Chondrocyte (in vitro differentiated cells): Measurements from ENCODE around the gene DNM2. TPM values are rescaled to one million over a fixed set of nuclear protein-coding genes. Genes with fewer than 3 reads are reported as not detected.

Source experiments
- DNase-seq: peaks from one replicate; pipeline ENCODE4 v3.0.0; 2021; ENCODE audit warnings: mixed read lengths, low spot score
- H3K27ac Mint-ChIP-seq: one replicate; pipeline ENCODE4 v1.8.0; 2021; ENCODE audit warnings: mild to moderate bottlenecking, moderate library complexity, mixed read lengths; ENCODE audit not compliant: unreplicated experiment
- H3K27me3 Mint-ChIP-seq: 2 replicates; pipeline ENCODE4 v1.8.0; 2021; ENCODE audit warnings: low read depth, mixed read lengths
- H3K36me3 Mint-ChIP-seq: 2 replicates; pipeline ENCODE4 v1.8.0; 2021; ENCODE audit warnings: low read depth, mixed read lengths
- H3K4me1 Mint-ChIP-seq: 2 replicates; pipeline ENCODE4 v1.8.0; 2021; ENCODE audit warnings: low read depth, mild to moderate bottlenecking, mixed read lengths
- H3K4me3 Mint-ChIP-seq: one replicate; pipeline ENCODE4 v1.8.0; 2021; ENCODE audit warnings: mild to moderate bottlenecking, moderate library complexity, mixed read lengths; ENCODE audit not compliant: unreplicated experiment
- H3K9me3 Mint-ChIP-seq: 2 replicates; pipeline ENCODE4 v1.8.0; 2021; ENCODE audit warnings: low read depth, mixed read lengths
- CTCF ChIP-seq: fragments of 200-600 bp; sonication (generic); IDR thresholded peaks from 2 replicates; pipeline ENCODE4 v1.5.0; 2021; ENCODE audit warnings: antibody characterized with exemption, mild to moderate bottlenecking, moderate library complexity
- total RNA-seq: library from RNA; stranded (reverse); gene quantifications from 3 replicates; pipeline ENCODE4 v1.2.1, GENCODE V29; 2021

Gene DNM2
- total RNA-seq, 1 donor from 2014 or later = 116 TPM

GRCh38 chr19:10725415-10725814 is 7.5 kb downstream of the DNM2 start:
- H3K27ac Mint-ChIP-seq = peak overlapping the region; percentile 38
- no peak for TF ChIP-seq CTCF
- H3K9me3 Mint-ChIP-seq = no peaks in the 10 kb centered on the region
- no peaks in the 10 kb centered on the region for H3K27me3 Mint-ChIP-seq
- H3K36me3 Mint-ChIP-seq = peaks cover 1% of the 10 kb centered on the region
- no peak overlapping the region for H3K4me3 Mint-ChIP-seq
- no peak for DNase-seq
- peaks cover 21% of the 10 kb centered on the region for H3K4me1 Mint-ChIP-seq

GRCh38 chr19:10726268-10726667 is 8.4 kb downstream of the DNM2 start:
- Mint-ChIP-seq H3K27me3 (no peaks in the 10 kb centered on the region), H3K4me1 (peaks cover 19% of the 10 kb centered on the region), H3K4me3 (no peak overlapping the region), H3K27ac (no peak overlapping the region), H3K9me3 (no peaks in the 10 kb centered on the region), H3K36me3 (peaks cover 1% of the 10 kb centered on the region)
- no peak for TF ChIP-seq CTCF
- DNase-seq = no peak

GRCh38 chr19:10727685-10728201 is 9.9 kb downstream of the DNM2 start:
- no peaks in the 10 kb centered on the region for H3K9me3 Mint-ChIP-seq
- no peak overlapping the region for H3K4me3 Mint-ChIP-seq
- H3K27me3 Mint-ChIP-seq = no peaks in the 10 kb centered on the region
- H3K4me1 Mint-ChIP-seq = peaks cover 21% of the 10 kb centered on the region
- no peak overlapping the region for H3K27ac Mint-ChIP-seq
- peaks cover 1% of the 10 kb centered on the region for H3K36me3 Mint-ChIP-seq
- DNase-seq = no peak
- no peak for TF ChIP-seq CTCF

DNA sequence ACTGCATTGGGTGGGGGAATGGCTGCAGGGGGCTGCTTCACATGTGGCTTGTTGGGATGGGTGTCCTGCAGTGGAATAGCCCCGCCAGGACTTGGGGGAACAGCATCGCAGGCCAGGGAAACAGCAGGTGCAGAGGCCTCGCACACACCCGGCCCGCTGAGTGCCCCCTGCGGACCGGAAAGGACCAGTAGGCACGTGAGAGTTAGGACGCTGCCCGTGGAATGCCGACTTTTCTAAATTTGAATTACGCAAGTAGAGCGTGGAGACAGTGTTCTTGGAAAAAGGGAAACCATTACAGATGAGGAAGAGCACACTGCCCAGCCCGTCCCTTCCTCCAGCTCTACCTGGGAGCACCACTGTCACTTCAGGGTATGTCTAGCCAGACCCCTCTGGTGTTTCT is 11.5 kb downstream of the DNM2 start:
- no peaks in the 10 kb centered on the region for H3K9me3 Mint-ChIP-seq
- H3K27me3 Mint-ChIP-seq = no peaks in the 10 kb centered on the region
- DNase-seq = no peak
- H3K4me3 Mint-ChIP-seq = no peak overlapping the region
- peaks cover 1% of the 10 kb centered on the region for H3K36me3 Mint-ChIP-seq
- no peak overlapping the region for H3K27ac Mint-ChIP-seq
- TF ChIP-seq CTCF = no peak
- H3K4me1 Mint-ChIP-seq = peaks cover 19% of the 10 kb centered on the region

DNA sequence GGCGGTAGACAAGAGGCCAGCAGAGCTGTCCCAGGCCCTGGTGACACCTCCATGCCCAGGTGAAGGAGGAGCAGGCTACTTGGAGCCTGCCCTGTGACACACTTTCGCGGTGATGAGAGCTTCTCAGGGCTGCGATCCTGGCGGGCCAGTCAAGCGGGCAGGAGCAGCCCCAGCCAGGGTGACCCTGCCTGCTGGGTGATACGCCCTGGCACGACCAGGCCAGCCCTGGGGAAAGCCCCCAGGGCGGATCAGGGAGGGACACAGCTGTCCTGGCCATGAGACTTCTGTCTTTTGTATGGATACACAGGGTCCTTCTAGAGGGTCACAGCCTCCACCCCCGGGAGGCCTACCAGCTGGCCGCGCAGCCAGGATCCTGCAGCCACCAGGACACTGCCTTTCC is 13.1 kb downstream of the DNM2 start:
- H3K4me3 Mint-ChIP-seq = no peak overlapping the region

More for the DNA sequence above, 13.1 kb downstream of the DNM2 start:
- no peak for DNase-seq
- Mint-ChIP-seq H3K9me3 (no peaks in the 10 kb centered on the region), H3K27ac (no peak overlapping the region), H3K36me3 (peaks cover 1% of the 10 kb centered on the region), H3K27me3 (no peaks in the 10 kb centered on the region), H3K4me1 (peaks cover 12% of the 10 kb centered on the region)
- no peak for TF ChIP-seq CTCF
